BJ (cell line): ENCODE results near the gene TTC9. TPM values are rescaled to one million over a fixed set of nuclear protein-coding genes. Genes with fewer than 3 reads are reported as not detected.
A peak's percentile ranks its signal among the peaks of the same experiment; 100 is the strongest.

Source experiments
- CTCF ChIA-PET: fragments of 350-600 bp; formaldehyde crosslinking; extraction: SDS; loops from one replicate; lab custom pipeline; 2021; ENCODE audit warnings: antibody characterized with exemption, inconsistent platforms; lab: Yijun Ruan, JAX
- POLR2A ChIA-PET: fragments of 300-600 bp; sonication (Branson Sonifier 250); formaldehyde crosslinking; extraction: SDS; loops from one replicate; lab custom pipeline; 2021; ENCODE audit warnings: antibody characterized with exemption; lab: Charles Lee
- DNase-seq: peaks from one replicate; pipeline ENCODE4 v3.0.0-alpha.2; 2011; ENCODE audit warnings: low read depth
- H3K27me3 ChIP-seq: 2 replicates; pipeline ENCODE4 v1.6.0; 2011; ENCODE audit warnings: low read length; ENCODE audit not compliant: control insufficient read depth, insufficient read depth
- H3K36me3 ChIP-seq: 2 replicates; pipeline ENCODE4 v1.5.1; 2011; ENCODE audit warnings: low read length; ENCODE audit not compliant: control insufficient read depth, insufficient read depth
- H3K4me3 ChIP-seq: 2 replicates; pipeline ENCODE4 v1.5.1; 2011; ENCODE audit warnings: low read depth, mild to moderate bottlenecking, control low read depth, low read length
- CTCF ChIP-seq: IDR thresholded peaks from 2 replicates; pipeline ENCODE4 v1.5.1; 2011; ENCODE audit warnings: low read depth, mild to moderate bottlenecking, control low read depth, inconsistent platforms, low read length, moderate library complexity; ENCODE audit not compliant: insufficient read depth
- polyA plus RNA-seq: library from polyadenylated mRNA; depleted of rRNA; stranded (reverse); fragments of >200 nt; gene quantifications from 2 replicates; pipeline ENCODE4 v1.2.3, GENCODE V29; 2011

TTC9 gene
- polyA plus RNA-seq, 1 experiment = 0.32 TPM

DNA sequence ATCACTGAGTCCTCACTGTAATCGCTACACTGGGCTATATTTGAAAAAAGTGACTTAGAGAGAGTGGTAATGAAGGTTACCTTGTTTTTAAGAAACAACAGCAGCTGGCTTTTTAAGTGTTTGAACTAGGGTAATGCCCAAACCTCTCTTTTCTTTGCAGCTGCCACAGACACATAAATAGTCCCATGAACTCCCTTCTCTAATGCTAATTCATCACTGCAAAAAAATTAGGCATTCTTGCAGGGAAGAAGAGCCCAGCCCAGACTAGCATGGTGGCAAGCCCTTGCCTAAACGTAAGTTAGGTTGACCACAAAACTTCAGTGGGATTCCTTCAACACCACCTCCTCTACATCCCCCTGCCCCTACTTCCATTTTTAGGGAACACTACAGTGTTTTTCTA lies 23.4 kb upstream of the TTC9 start:
- TF ChIP-seq CTCF = no peak
- POLR2A ChIA-PET = no interaction called here
- Histone ChIP-seq H3K4me3 (no peak overlapping the region), H3K36me3 (no peaks in the 10 kb centered on the region), H3K27me3 (no peaks in the 10 kb centered on the region)
- CTCF ChIA-PET = interaction anchor here (1.7 to 8.8 kb wide), 2 partner anchors 96 to 200 kb away, joined by 3 to 82 read pairs; no protein-coding TSS in a partner anchor
- DNase-seq = no peak

GRCh38 chr14:70619708-70620107 lies 22.0 kb upstream of the TTC9 start:
- ChIA-PET POLR2A (no interaction called here), CTCF (interaction anchor here (0.9 to 8.8 kb wide), 4 partner anchors 18 to 353 kb away, joined by 3 to 82 read pairs (median 5); no protein-coding TSS in a partner anchor)
- TF ChIP-seq CTCF = no peak

GRCh38 chr14:70622111-70622712 lies 19.5 kb upstream of the TTC9 start:
- no peak for DNase-seq

More at GRCh38 chr14:70619708-70620107, 22.0 kb upstream of the TTC9 start:
- no peak overlapping the region for H3K4me3 ChIP-seq
- H3K27me3 ChIP-seq = no peaks in the 10 kb centered on the region
- no peak for DNase-seq
- no peaks in the 10 kb centered on the region for H3K36me3 ChIP-seq

DNA sequence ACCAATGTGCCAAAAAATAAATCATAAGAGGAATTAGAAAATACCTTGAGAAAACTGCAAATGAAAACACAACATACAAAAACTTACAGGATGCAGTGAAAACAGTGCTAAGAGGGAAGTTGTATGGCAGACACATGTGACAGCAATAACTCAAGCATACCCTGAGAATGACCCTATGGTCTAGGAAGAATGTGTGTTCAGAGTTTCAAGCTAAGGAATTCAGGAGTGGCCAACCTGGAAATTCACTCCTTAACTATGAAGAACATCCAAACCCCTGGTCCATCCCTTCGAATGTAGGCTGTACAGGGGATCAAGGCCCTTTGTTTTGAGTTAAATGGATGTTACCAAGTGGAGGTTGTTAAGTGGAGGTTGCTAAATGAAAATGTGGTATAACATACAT lies 16.7 kb upstream of the TTC9 start:
- Histone ChIP-seq H3K36me3 (no peaks in the 10 kb centered on the region), H3K4me3 (no peak overlapping the region)

More at GRCh38 chr14:70622111-70622712, 19.5 kb upstream of the TTC9 start:
- no peaks in the 10 kb centered on the region for H3K27me3 ChIP-seq
- TF ChIP-seq CTCF = peak; percentile 86
- CTCF ChIA-PET = interaction anchor here (0.6 to 8.8 kb wide), 13 partner anchors 8 to 196 kb away, joined by 3 to 82 read pairs (median 4); partner anchors contain the start of genes MAP3K9 and TTC9
- POLR2A ChIA-PET = no interaction called here
- H3K36me3 ChIP-seq = no peaks in the 10 kb centered on the region
- H3K4me3 ChIP-seq = no peak overlapping the region

More for the DNA sequence above, 16.7 kb upstream of the TTC9 start:
- no peak for DNase-seq
- ChIA-PET CTCF (interaction anchor here (1.0 to 8.8 kb wide), 4 partner anchors 9 to 193 kb away, joined by 4 to 82 read pairs (median 8); no protein-coding TSS in a partner anchor), POLR2A (no interaction called here)
- H3K27me3 ChIP-seq = no peaks in the 10 kb centered on the region
- TF ChIP-seq CTCF = no peak
